Mucosa of rectum (tissue), 2 donors: ENCODE results near the gene ADAM22.

Experiments used
- H3K27ac ChIP-seq, 2 donors: one replicate each; pipeline ENCODE4 v1.7.0; 2013; ENCODE audit warnings: inconsistent platforms in 2 of 2, low read depth in 2 of 2, low read length in 2 of 2
- H3K27me3 ChIP-seq, 2 donors: one replicate each; pipeline ENCODE4 v1.7.0; 2013; ENCODE audit warnings: low read length in 2 of 2; ENCODE audit not compliant: control insufficient read depth in 2 of 2, insufficient read depth in 2 of 2
- H3K36me3 ChIP-seq, 2 donors: one replicate each; pipeline ENCODE4 v1.7.0; 2013; ENCODE audit warnings: low read length in 2 of 2; ENCODE audit not compliant: control insufficient read depth in 2 of 2, insufficient read depth in 2 of 2
- H3K4me1 ChIP-seq, 2 donors: one replicate each; pipeline ENCODE4 v1.7.0; 2013; ENCODE audit warnings: low read length in 2 of 2, mild to moderate bottlenecking in 1 of 2; ENCODE audit not compliant: control insufficient read depth in 2 of 2, insufficient read depth in 2 of 2
- H3K4me3 ChIP-seq, 2 donors: one replicate each; pipeline ENCODE4 v1.7.0; 2013; ENCODE audit warnings: low read length in 2 of 2
- H3K9ac ChIP-seq, 2 donors: one replicate each; pipeline ENCODE4 v1.7.0; 2013; ENCODE audit warnings: low read length in 2 of 2, low read depth in 1 of 2, mild to moderate bottlenecking in 1 of 2
- H3K9me3 ChIP-seq, 2 donors: one replicate each; pipeline ENCODE4 v1.7.0; 2013; ENCODE audit warnings: low read length in 2 of 2; ENCODE audit not compliant: control insufficient read depth in 2 of 2
- donor health status: healthy.
- donor health status: Normal muscosa, but diverticular disease.

ADAM22 gene

GRCh38 chr7:88226886-88227516 is 292.9 kb downstream of the ADAM22 start:
- H3K4me3 ChIP-seq, result peak overlapping the region; percentile 59 to 84
- peak overlapping the region; percentile 88 to 91 for H3K27ac ChIP-seq
- H3K9ac ChIP-seq, result peak overlapping the region; percentile 61 to 71

GRCh38 chr7:88229302-88229995 is 295.4 kb downstream of the ADAM22 start:
- Histone ChIP-seq H3K36me3 (no peaks in the 10 kb centered on the region), H3K27ac (peak overlapping the region; percentile 88 to 91), H3K4me3 (peak overlapping the region; percentile 56 to 63), H3K9ac (peak overlapping the region; percentile 42 to 44), H3K4me1 (peaks cover 4 to 10% of the 10 kb centered on the region in 2 donors), H3K9me3 (no peaks in the 10 kb centered on the region), H3K27me3 (no peaks in the 10 kb centered on the region)

More at GRCh38 chr7:88226886-88227516, 292.9 kb downstream of the ADAM22 start:
- no peaks in the 10 kb centered on the region for H3K9me3 ChIP-seq
- peaks cover 10 to 11% of the 10 kb centered on the region in 2 donors for H3K4me1 ChIP-seq
- no peaks in the 10 kb centered on the region for H3K27me3 ChIP-seq
- no peaks in the 10 kb centered on the region for H3K36me3 ChIP-seq

GRCh38 chr7:88230646-88231045 is 296.6 kb downstream of the ADAM22 start:
- Histone ChIP-seq H3K4me3 (peak overlapping the region in 1 of 2 donors; percentile 58), H3K9ac (no peak overlapping the region), H3K4me1 (peaks cover 4 to 7% of the 10 kb centered on the region in 2 donors), H3K9me3 (no peaks in the 10 kb centered on the region), H3K27ac (peak overlapping the region; percentile 13 to 91), H3K36me3 (no peaks in the 10 kb centered on the region), H3K27me3 (no peaks in the 10 kb centered on the region)

GRCh38 chr7:88233828-88234227 is 299.8 kb downstream of the ADAM22 start:
- Histone ChIP-seq H3K9me3 (no peaks in the 10 kb centered on the region), H3K4me3 (no peak overlapping the region), H3K36me3 (no peaks in the 10 kb centered on the region), H3K4me1 (peaks cover 2 to 4% of the 10 kb centered on the region in 2 donors), H3K9ac (no peak overlapping the region), H3K27ac (no peak overlapping the region), H3K27me3 (no peaks in the 10 kb centered on the region)

- no peaks in the 10 kb centered on the region for H3K4me1 ChIP-seq
- H3K9ac ChIP-seq, result no peak overlapping the region
- H3K36me3 ChIP-seq, result no peaks in the 10 kb centered on the region
- H3K4me3 ChIP-seq, result no peak overlapping the region
- H3K27me3 ChIP-seq, result no peaks in the 10 kb centered on the region
- H3K27ac ChIP-seq, result no peak overlapping the region
- no peaks in the 10 kb centered on the region for H3K9me3 ChIP-seq
Observed at GRCh38 chr7:88239852-88240251, 305.8 kb downstream of the ADAM22 start.

GRCh38 chr7:88243345-88243909 is 309.4 kb downstream of the ADAM22 start:
- no peaks in the 10 kb centered on the region for H3K27me3 ChIP-seq
- no peaks in the 10 kb centered on the region for H3K36me3 ChIP-seq
- no peak overlapping the region for H3K4me3 ChIP-seq
- H3K27ac ChIP-seq, result no peak overlapping the region
- H3K9ac ChIP-seq, result no peak overlapping the region
- H3K9me3 ChIP-seq, result no peaks in the 10 kb centered on the region
- H3K4me1 ChIP-seq, result no peaks in the 10 kb centered on the region

GRCh38 chr7:88244258-88244657 is 310.2 kb downstream of the ADAM22 start:
- no peak overlapping the region for H3K4me3 ChIP-seq
- no peak overlapping the region for H3K9ac ChIP-seq
- H3K27ac ChIP-seq, result no peak overlapping the region
- H3K27me3 ChIP-seq, result no peaks in the 10 kb centered on the region
- no peaks in the 10 kb centered on the region for H3K9me3 ChIP-seq
- H3K4me1 ChIP-seq, result no peaks in the 10 kb centered on the region
- no peaks in the 10 kb centered on the region for H3K36me3 ChIP-seq
